Chondrocyte (in vitro differentiated cells): ENCODE measurements around the gene BTNL2. TPM values are rescaled to one million over a fixed set of nuclear protein-coding genes. Genes with fewer than 3 reads are reported as not detected.
"Not testable (repeated sequence)": the region's sequence is repeated elsewhere in the genome, so short reads cannot be mapped to it uniquely, and the experiment has no call there.

ENCODE experiments used
- DNase-seq: peaks from one replicate; pipeline ENCODE4 v3.0.0; 2021; ENCODE audit warnings: mixed read lengths, low spot score
- H3K27ac Mint-ChIP-seq: one replicate; pipeline ENCODE4 v1.8.0; 2021; ENCODE audit warnings: mild to moderate bottlenecking, moderate library complexity, mixed read lengths; ENCODE audit not compliant: unreplicated experiment
- H3K27me3 Mint-ChIP-seq: 2 replicates; pipeline ENCODE4 v1.8.0; 2021; ENCODE audit warnings: low read depth, mixed read lengths
- H3K36me3 Mint-ChIP-seq: 2 replicates; pipeline ENCODE4 v1.8.0; 2021; ENCODE audit warnings: low read depth, mixed read lengths
- H3K4me1 Mint-ChIP-seq: 2 replicates; pipeline ENCODE4 v1.8.0; 2021; ENCODE audit warnings: low read depth, mild to moderate bottlenecking, mixed read lengths
- H3K4me3 Mint-ChIP-seq: one replicate; pipeline ENCODE4 v1.8.0; 2021; ENCODE audit warnings: mild to moderate bottlenecking, moderate library complexity, mixed read lengths; ENCODE audit not compliant: unreplicated experiment
- H3K9me3 Mint-ChIP-seq: 2 replicates; pipeline ENCODE4 v1.8.0; 2021; ENCODE audit warnings: low read depth, mixed read lengths
- total RNA-seq: library from RNA; stranded (reverse); gene quantifications from 3 replicates; pipeline ENCODE4 v1.2.1, GENCODE V29; 2021
- TF ChIP-seq, protein P1 (sequence below): fragments of 200-600 bp; sonication (generic); IDR thresholded peaks from 2 replicates; pipeline ENCODE4 v1.5.0; 2021; ENCODE audit warnings: antibody characterized with exemption, mild to moderate bottlenecking, moderate library complexity

Gene BTNL2
- total RNA-seq, 1 donor from 2014 or later = not detected

- no peaks in the 10 kb centered on the region for H3K4me1 Mint-ChIP-seq
- H3K9me3 Mint-ChIP-seq = no peaks in the 10 kb centered on the region
- no peak for DNase-seq
- no peak overlapping the region for H3K27ac Mint-ChIP-seq
- no peak overlapping the region for H3K4me3 Mint-ChIP-seq
- H3K27me3 Mint-ChIP-seq = peaks cover 19% of the 10 kb centered on the region
- TF ChIP-seq, protein P1, sequence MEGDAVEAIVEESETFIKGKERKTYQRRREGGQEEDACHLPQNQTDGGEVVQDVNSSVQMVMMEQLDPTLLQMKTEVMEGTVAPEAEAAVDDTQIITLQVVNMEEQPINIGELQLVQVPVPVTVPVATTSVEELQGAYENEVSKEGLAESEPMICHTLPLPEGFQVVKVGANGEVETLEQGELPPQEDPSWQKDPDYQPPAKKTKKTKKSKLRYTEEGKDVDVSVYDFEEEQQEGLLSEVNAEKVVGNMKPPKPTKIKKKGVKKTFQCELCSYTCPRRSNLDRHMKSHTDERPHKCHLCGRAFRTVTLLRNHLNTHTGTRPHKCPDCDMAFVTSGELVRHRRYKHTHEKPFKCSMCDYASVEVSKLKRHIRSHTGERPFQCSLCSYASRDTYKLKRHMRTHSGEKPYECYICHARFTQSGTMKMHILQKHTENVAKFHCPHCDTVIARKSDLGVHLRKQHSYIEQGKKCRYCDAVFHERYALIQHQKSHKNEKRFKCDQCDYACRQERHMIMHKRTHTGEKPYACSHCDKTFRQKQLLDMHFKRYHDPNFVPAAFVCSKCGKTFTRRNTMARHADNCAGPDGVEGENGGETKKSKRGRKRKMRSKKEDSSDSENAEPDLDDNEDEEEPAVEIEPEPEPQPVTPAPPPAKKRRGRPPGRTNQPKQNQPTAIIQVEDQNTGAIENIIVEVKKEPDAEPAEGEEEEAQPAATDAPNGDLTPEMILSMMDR = no peak
- H3K36me3 Mint-ChIP-seq = no peaks in the 10 kb centered on the region
These were observed 39.3 kb downstream of the BTNL2 start for GRCh38 chr6:32367644-32368043.

DNA sequence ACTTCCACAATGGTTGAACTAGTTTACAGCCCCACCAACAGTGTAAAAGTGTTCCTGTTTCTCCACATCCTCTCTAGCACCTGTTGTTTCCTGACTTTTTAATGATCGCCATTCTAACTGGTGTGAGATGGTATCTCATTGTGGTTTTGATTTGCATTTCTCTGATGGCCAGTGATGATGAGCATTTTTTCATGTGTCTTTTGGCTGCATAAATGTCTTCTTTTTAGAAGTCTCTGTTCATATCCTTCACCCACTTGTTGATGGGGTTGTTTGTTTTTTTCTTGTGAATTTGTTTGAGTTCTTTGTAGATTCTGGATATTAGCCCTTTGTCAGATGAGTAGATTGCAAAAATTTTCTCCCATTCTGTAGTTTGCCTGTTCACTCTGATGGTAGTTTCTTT is 47.8 kb downstream of the BTNL2 start:
- not testable (repeated sequence) for DNase-seq, H3K4me3 Mint-ChIP-seq, H3K36me3 Mint-ChIP-seq, H3K4me1 Mint-ChIP-seq, H3K9me3 Mint-ChIP-seq, H3K27ac Mint-ChIP-seq
- peaks cover 23% of the 10 kb centered on the region for H3K27me3 Mint-ChIP-seq

- not testable (repeated sequence) for H3K4me1 Mint-ChIP-seq, H3K27ac Mint-ChIP-seq
- H3K27me3 Mint-ChIP-seq = peaks cover 23% of the 10 kb centered on the region
These were observed 48.4 kb downstream of the BTNL2 start for GRCh38 chr6:32358548-32358947.

DNA sequence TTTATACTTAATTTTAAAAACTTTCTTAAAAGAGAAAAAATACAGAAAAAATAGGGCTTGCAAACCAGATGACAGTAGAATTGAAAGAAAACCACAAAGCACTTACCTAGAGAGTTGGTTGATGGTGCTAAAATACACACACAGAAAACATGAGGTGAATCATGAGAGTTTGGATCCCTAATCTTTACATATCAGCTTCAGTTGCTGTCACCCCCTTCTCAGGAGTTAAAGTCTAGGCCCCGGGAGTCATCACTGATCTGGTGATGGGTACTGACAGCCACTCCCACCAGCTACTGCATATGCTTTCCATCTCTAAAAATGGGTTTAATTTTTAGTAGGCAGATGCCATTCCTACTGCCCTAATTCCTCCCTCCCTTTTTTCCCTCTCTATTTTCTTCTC is 52.0 kb downstream of the BTNL2 start:
- Mint-ChIP-seq H3K4me1 (no peaks in the 10 kb centered on the region), H3K27ac (no peak overlapping the region), H3K4me3 (no peak overlapping the region), H3K27me3 (peaks cover 29% of the 10 kb centered on the region), H3K36me3 (no peaks in the 10 kb centered on the region), H3K9me3 (no peaks in the 10 kb centered on the region)
- no peak for DNase-seq
- TF ChIP-seq, protein P1 = no peak

More at GRCh38 chr6:32358548-32358947, 48.4 kb downstream of the BTNL2 start:
- not testable (repeated sequence) for H3K4me3 Mint-ChIP-seq, DNase-seq, H3K36me3 Mint-ChIP-seq, H3K9me3 Mint-ChIP-seq

DNA sequence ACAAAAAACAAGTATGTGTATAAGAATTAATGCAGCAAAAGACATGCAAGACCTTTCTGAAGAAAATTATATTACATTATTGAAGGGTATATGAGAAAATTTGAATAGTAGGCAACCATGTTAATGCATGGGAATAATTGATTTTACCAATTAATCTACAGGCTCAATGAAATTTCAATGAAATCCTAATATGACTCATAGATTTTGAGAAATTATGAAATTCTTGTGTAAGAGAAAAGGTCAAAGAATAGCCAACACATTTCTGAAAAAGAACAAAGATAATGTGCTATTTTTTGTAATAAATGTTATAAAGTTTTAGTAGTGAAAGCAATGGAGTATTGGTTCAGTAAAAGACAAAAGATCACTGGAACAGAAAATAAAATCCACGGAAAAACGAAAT is 53.6 kb downstream of the BTNL2 start:
- no peak for DNase-seq
- Mint-ChIP-seq H3K9me3 (no peaks in the 10 kb centered on the region), H3K36me3 (no peaks in the 10 kb centered on the region), H3K4me3 (no peak overlapping the region), H3K4me1 (no peaks in the 10 kb centered on the region), H3K27me3 (peaks cover 40% of the 10 kb centered on the region), H3K27ac (no peak overlapping the region)
- TF ChIP-seq, protein P1 = no peak

Other genes starting within 250 kb of the BTNL2 start
- 14.3 to 16.3 TPM (median 15.4 TPM) in 3 replicates for gene EGFL8, start 242.6 kb downstream of the BTNL2 start, total RNA-seq
- 66.7 to 77.2 TPM (median 67.0 TPM) in 3 replicates for gene AGPAT1, start 231.1 kb downstream of the BTNL2 start, total RNA-seq
- 45.2 to 48.0 TPM (median 45.2 TPM) in 3 replicates for gene RNF5, start 228.8 kb downstream of the BTNL2 start, total RNA-seq
- gene AGER, start 222.9 kb downstream of the BTNL2 start, total RNA-seq = 2.6 to 4.9 TPM (median 3.6 TPM) in 3 replicates
- gene PBX2, start 217.0 kb downstream of the BTNL2 start, total RNA-seq = 58.6 to 66.5 TPM (median 66.3 TPM) in 3 replicates
- 3.6 to 5.6 TPM (median 5.4 TPM) in 3 replicates for gene GPSM3, start 214.5 kb downstream of the BTNL2 start, total RNA-seq
- 0.82 to 1.6 TPM (median 1.4 TPM) in 3 replicates for gene NOTCH4, start 183.1 kb downstream of the BTNL2 start, total RNA-seq
- not detected in 3 replicates for gene TSBP1, start 35.3 kb downstream of the BTNL2 start, total RNA-seq
- not detected in 3 replicates for gene HLA-DRA, start 32.7 kb upstream of the BTNL2 start, total RNA-seq
- gene HLA-DRB5, start 123.1 kb upstream of the BTNL2 start, total RNA-seq = not detected in 3 replicates
- gene HLA-DRB1, start 182.7 kb upstream of the BTNL2 start, total RNA-seq = not detected in 3 replicates
- not detected in 3 replicates for gene HLA-DQA1, start 230.2 kb upstream of the BTNL2 start, total RNA-seq